Measurements from ENCODE around the gene CENPU.
"Not testable (repeated sequence)": the region's sequence is repeated elsewhere in the genome, so short reads cannot be mapped to it uniquely, and the experiment has no call there.

Gene CENPU, protein sequence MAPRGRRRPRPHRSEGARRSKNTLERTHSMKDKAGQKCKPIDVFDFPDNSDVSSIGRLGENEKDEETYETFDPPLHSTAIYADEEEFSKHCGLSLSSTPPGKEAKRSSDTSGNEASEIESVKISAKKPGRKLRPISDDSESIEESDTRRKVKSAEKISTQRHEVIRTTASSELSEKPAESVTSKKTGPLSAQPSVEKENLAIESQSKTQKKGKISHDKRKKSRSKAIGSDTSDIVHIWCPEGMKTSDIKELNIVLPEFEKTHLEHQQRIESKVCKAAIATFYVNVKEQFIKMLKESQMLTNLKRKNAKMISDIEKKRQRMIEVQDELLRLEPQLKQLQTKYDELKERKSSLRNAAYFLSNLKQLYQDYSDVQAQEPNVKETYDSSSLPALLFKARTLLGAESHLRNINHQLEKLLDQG

DNA sequence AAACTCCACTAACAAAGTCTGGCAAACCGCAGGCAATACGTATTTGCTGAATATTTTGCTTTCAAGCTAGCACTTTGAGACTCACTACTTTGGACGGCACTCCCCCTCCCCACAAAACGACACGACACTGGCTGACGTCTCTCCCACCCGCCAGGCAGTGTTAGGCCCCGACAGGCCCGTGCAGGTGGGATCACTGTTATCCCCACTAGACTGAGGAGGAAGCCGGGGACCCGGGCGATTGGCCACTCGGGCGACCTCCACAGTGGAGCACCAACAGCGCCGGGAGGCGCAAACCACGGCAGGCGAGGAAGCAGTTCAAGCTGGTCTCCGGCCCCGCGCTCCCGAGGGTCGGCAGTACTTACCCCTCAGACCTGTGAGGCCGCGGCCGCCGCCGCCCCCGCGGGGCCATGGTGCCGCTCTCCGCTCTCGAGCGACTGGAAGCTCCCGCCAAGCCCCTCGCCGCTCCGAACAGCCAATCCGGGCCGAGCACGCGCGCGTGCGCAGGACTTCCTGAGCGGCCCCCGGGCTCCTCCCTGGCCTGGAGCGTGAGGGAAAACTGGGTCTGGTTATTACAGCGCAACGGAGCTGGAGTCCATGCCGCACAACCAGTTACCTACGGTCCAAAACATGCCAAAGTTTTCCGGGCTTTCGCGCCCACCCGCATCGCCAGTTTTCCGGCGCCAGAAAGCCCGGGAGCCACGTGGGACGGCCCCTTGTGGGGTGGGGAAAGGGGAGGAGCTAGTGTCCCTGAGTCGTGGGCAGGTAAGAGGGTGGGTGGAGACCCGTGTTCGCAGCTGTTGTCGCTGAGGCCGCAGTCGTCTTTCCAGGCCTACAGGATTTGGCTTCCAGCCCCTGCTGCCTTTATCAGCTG is at the start of gene CENPU:
TSS of gene CENPU (minus strand) at position 443 of the 871 bp plus-strand sequence. CDS start at position 409, 34 bp downstream.
- peak; percentile 86 for DNase-seq

DNA sequence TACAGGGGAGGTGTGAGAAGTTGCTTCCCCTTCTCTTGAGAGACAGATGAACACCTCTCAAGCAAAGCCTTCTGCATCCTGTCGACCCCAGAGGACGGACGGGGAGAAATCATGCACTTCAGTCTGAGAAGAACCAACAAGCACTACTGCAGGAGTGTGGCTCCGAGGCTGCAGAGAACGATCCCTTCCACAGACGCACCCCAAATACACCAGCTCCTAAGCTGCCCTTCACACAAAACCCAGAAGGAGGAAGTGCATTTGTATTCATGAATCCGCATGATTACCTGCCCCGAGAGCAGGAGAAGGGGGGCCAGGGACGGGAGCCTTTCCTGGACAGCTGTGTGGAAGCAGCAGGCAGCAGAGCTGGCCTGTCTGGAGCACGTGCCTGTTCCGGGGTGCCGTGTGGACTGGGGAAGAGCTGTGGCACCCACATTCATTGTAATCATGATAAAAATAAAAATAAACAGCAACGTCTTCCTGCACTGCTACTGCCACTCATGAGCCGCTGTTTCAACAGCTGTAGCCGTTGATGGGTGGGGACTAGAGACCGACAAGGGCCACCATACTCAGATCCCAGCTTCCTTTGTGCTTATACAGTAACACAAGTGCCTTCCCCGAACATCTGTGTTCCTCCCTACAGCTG is 49.0 kb upstream of the CENPU start:
- DNase-seq = no peak

DNA sequence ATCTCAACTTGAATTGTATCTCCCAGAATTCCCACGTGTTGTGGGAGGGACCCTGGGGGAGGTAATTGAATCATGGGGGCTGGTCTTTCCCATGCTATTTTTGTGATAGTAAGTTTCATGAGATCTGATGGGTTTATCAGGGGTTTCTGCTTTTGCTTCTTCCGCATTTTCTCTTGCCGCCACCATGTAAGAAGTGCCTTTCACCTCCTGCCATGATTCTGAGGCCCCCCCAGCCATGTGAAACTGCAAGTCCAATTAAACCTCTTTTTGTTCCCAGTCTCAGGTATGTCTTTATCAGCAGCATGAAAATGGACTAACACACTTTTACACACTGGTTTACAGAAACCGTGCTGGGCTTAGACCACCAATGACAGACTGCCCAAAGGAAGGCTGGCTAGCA is 45.3 kb upstream of the CENPU start:
- not testable (repeated sequence) for DNase-seq

DNA sequence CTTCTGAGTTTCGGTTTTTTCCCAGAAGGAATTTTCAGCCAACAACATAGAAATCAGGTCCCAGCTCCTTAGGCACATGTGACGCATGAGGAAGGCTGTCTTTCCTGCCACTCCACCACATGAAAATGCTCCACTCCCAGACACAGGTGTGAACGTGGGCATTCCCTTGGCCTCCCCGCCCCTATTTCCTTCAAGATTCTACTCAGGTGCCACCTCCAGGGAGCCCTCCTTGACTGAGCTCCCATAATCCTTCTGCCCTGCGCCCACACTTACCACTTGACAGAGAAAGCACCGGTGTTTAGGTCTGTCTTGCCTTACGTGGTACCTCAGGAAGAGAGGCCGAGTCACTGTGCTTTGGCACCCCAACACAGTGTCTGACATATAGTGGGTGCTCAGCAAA is 44.4 kb upstream of the CENPU start:
- no peak for DNase-seq

DNA sequence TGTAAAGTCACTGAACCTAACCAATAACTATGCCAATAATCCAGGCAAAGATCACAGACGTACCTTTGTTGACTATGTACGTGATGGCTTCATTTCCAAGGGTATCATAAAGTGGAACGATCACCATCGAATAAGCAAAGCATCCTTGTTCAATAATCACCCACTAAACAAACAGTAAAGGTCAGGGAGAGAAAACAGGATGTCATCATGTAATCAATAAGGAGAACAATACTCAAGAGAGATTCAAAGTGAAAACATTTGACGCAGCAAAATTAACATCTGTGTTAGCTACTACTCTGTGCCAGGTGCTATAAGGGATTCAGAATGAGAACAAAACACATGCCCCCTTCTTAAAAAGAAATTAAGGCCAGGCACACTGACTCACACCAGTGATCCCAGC is 42.9 kb upstream of the CENPU start:
- no peak for DNase-seq

DNA sequence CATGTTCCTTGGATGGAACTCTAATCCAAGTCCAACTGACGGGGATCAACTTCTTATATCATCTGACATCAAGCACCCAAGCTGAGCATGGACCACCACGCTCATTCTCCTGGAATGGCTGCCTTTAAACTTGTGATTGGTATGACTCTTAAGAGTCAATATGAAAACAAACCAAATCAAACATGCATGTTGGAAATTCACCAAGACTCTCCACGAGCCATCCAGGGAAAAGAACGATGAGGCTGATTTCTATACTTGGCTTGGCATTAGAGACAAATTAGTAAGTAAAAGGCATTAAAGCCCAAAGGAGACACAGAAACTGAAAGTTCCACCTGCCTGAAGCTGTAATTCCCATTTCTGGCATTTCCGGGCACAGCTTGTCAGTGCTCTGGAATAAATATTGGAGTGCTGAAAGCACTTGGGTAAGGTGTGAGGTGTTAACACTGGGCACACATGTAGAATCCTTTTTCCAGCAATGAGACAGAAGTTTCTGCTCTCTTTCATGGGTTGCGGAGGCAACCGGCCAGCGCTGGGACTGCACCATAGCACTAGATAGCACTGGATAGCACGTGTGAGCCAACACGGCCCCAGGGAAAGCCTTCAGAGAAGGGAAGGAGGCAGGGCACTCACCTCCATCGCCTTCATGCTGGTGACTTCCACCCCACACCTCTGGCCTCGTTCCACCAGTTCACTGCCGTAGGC is 42.1 kb upstream of the CENPU start:
- DNase-seq = no peak

DNA sequence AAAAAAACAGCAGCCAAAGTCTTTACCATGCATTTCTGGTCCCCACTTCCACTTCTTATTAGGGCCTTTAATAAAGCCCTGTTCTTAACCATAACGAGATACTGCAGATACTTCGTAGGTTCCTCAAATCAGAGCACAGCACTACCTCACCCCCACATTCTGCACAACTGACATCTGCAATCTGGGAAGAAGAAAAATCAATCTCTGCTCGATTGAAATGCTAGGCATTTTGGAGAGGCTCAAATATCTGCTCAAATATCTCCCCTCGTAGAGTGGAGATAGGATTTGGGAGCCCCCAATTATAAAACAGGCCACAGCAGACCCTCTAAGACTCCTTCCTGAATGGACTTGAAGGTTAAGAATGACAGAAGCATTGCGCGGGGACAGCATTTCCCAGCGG is 40.3 kb upstream of the CENPU start:
- no peak for DNase-seq

DNA sequence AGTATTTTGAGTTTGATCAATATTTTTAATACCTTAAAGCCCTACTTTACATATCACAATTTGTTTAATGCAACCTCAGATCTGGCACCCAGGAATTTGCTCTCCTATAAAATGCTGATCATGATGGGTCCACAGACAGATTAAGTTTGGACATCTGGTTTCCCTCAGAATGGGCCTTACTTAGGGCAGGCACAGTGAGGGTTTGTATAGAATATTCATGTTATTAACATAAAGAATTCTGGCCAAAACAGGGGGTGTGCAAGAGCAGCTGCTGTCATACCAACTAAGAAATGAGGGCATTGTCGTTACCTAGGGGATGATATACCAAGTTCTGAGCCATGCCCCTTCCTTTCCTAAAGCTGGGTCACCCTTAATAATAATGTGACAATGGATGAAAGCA is 37.5 kb upstream of the CENPU start:
- DNase-seq = no peak

DNA sequence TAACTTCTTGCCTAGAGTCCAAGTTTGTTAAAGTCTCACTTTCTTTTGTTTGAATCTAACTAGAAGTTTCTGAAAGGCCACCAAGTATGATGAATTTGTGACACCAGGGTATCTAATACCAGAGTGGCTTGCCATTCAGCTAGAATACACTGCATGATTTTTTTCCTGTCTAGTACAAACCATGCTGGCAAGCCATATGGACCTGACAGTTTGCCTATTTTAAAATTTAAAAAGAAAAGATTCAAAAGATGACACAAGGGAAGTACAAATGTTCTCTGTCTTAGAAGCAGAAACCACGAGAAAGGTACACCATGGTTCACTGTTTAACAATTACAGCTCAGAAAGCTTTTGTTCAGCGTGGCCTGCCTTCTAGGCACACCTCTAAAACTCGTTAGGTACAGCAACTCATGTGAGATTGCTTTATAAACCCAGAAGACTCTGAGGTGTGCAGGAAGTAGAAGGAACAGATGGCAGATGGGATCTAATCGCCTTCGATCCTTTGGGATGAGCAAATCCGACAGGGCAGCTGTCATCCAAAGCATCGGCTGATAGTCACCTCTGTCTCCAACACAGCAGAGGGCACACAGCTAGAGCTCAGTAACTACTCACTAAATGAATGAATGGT is 35.4 kb upstream of the CENPU start:
- DNase-seq = no peak

DNA sequence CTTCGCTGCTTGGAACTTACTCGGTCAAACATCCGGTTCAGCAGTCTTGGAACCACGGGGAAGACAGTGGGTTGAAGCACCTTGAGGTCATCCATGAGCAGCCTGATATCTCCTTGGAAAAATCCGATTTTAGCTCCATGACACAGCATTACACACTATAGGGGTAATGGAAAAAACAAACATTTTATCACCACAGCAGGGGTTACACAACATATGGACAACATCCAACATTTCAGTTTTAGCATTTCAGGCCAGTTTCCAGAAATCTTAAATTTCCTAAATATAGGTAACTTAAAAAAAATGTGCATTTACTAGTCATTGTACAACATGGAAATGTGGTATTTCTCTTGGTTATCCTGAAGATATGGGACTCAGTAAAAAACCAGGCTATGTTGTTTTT is 34.4 kb upstream of the CENPU start:
- DNase-seq = no peak

DNA sequence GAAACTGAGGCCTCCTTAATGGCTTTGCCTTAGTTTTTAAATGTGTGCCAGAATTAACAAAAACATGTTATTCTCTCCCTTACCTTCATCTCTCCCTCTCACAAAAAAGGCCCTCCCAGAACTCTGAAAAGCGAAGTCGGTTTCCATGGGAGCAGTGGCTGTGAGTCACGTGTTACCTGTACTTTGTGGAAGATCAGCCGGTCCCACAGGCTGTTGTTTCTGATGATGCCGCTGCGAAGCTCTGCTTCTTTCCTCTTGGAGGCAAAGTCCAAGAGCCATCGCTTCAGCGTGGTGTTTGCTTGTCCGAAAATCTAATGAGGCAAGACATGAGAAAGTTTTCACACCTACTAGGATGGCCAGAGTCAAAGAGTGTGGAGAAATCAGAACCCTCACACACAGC is 32.5 kb upstream of the CENPU start:
- DNase-seq = no peak

DNA sequence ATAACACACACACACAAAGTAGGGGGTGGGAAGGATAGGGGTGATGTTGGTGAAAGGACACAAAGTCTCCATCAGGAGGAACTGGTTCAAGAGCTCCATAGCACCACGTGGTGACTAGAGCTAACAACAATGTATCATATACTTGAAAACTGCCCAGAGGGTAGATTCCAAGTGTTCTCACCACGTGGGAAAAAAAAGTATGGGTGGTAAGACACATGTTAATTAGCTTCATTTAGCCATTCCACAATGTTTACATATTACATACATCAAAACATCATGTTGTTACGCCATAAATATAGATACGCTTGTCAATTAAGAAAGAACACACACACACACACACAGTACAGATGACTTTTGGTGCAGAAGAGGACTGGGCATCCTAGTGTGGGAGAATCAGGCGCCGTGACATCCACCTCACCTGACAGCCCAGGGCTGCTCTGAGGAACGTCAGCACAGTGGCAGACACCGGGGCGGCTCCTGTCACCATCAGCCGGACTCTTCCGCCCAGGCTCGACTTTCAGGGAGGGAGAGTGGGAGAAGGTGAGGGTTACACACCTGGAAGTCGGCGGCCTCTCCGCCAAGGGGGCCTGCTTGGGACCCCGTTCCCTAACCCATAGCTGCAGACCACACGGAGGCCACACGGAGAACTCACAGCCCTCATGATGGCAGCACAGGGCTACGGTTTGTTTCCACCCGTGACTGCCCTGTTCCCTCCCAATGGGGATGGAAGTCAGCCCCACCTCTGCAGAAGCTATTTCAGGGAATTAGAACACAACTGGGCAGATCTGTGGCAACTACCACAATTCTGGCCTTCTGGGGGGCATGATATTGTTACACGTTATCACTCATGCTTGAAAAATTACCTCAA is 31.8 kb upstream of the CENPU start:
- DNase-seq = no peak

DNA sequence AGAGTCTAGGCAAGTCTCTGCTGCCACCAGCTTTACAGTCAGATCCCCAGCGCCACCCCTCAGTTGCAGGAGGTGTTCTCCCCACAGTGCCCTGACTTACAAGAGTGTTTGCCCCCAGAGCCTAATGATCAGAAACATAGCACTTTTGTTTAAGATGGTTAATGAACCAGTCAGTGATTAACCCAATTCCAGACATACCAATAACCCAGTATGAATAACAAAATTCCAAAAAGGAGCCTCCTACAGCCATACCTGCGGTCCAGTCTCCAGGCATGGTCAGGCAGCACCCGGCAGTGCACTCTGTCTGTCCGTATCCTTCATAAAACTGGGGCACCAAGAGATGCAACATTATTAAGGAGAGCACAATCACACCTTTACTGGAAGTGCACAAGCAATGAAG is 30.7 kb upstream of the CENPU start:
- DNase-seq = no peak

DNA sequence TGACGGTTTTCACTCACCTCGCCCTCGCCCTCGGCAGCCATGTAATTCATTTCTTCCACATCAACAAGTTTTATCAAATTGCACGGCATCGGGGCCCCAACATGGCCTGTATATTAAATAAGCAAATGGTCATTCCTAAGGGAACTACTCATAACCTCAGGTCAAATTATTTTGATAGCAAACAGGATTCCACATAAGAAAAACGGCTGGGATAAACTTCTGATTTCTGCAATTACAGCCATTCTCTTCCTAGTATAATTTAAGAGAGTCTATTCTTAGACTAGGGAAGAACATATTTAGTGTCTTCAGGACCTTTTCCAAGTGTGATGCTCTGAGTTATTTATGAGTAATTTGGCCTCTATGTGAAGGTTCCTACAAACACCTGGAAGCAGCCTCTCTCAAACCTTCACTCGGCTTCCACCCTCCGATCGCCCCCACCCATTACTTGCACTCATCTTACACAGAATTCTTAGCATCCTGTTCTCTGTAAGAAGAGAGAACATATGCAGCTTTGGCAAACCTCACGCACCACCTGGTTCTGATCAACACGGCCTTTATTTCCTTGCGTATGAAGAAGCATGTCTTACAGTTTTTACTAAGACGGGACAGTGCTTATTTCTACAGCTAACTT is 29.4 kb upstream of the CENPU start:
- DNase-seq = no peak

DNA sequence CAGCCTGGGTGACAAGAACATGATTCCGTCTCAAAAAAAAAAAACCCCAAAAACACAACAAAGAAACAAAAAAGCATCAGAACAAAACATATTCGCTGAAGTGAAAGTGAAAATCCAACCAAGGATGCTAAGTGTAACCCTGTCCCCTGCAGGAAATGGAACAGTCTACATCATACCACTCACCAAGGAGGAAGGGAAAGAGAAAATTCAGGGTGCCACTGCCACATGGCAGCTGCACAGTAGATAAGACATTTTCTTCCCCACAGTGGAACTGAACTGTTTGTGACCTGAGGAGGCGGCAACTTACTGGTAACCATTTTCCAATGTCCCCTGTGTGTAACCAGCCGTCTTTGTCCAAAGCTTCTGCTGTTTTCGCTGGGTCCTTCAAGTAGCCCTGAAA is 28.2 kb upstream of the CENPU start:
- DNase-seq = no peak

DNA sequence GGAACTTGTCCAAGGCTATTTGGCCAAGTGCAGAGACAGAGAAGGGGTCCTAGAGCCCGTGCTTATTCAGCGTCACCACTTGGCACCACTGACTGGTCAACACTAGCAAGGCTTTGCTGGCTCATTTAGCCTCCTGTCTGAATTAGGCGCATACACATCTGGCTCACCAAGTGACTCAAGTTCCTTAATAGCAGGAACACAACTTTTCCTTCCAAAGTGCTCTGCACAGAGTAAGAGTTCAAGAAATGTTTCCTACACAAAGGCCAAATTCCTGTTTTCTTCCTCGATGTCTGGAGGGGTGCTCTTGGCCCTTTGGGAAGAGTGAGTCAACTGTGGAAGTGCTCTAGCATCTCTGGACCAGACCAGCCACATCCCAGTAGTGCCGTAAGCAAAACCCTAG is 26.8 kb upstream of the CENPU start:
- no peak for DNase-seq

DNA sequence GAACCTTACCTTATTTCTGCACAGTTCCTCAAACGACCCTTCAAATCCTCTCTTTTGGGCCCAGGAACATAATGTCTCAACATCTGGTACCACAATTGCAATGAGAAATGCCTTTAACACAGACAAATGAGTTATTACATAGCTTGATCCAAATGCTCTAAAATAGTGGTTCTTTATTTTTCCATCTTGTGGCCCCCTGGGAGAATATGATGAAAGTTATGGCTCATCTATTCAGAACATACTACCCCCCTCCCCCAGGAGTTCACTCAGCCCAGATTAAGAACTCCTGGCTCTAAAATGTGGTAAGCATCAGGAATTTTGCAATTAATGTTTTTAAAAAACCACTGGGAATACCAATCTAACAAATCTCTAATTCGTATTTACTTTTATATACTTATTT is 23.9 kb upstream of the CENPU start:
- no peak for DNase-seq

DNA sequence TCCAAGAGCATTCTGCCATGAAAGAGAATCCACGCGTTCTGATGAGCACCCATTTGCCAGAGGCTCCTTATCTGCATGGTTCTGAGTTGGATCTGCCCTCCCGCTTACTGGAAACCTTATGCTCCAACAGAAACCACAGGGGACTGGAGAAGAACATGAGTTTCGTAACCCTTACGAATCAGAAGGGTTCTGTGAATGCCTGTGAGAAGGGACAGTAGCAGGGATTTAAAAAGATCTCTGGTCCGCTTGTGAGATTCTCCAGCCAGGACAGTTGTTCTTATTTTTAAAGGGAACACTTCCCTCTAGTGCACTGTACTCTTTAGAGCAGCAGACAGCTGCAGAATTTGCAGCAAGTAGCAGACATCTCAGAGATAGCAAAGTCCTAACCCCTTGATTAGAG is 22.5 kb upstream of the CENPU start:
- no peak for DNase-seq

DNA sequence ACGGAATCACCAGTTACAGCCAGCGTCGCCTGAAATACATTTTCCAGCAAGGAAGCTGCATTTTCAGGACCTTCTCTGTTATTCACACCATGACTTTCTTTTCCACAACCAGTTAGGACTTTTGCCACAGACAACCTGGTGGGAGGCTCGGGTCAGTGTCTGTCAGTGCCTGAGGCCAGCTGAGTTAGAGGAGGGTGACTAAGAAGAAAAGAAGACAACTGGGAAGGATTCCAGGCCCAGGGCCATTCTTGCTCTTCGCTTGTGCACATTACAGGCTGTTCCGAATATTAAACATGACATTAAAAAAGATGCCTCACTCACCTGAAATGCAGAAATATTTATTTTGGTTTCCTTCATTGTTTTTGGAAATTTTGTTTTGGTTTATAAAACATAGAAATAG is 21.4 kb upstream of the CENPU start:
- DNase-seq = no peak

DNA sequence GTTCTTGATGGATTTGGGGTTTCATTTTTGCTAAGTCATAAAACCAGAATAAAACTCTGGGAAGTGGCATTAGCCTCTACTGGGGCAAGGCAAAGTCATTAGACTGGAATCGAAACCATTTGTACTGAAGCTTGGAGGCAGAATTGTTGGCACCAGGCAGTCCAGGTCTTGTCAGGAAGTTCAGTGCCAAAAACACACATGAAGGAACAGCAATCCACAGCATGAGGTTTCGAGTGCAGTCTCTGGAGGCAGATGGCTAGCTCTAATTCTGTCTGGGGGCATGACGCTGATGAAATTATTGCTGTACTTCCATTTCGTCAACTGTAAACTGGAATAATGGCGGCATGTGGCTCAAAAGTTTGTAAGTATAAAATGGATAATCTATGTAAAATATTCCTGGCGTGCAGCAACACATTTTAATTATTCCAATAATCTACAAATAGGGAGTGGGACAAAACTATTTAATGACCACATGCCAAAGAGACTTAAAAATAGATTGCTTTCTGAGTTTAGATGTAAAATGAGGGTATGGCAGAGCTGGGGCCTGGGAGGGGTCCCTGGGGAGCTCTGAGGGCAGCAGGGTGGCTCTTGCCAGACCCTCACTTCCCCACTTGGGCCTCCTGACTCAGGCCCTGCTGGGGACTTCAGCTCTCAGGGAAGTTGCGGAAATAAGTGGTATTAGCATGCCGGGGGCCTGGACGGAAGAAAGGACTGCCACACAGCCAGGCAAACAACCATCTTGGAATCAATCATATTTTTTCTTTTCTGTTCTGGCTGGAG is 18.8 kb upstream of the CENPU start:
- no peak for DNase-seq

Measured in NCI-H748 treated with DMSO at 0.1 percent for 48 hours (cell line).